Embryonic facial prominence (tissue), 1 donor: ENCODE measurements around the gene C18orf32.
"Not testable (repeated sequence)": the region's sequence is repeated elsewhere in the genome, so short reads cannot be mapped to it uniquely, and the experiment has no call there.

Experiments
- DNase-seq: peaks from one replicate; pipeline ENCODE4 v3.0.0-alpha.2; 2016; ENCODE audit errors: extremely low spot score

C18orf32 gene

DNA sequence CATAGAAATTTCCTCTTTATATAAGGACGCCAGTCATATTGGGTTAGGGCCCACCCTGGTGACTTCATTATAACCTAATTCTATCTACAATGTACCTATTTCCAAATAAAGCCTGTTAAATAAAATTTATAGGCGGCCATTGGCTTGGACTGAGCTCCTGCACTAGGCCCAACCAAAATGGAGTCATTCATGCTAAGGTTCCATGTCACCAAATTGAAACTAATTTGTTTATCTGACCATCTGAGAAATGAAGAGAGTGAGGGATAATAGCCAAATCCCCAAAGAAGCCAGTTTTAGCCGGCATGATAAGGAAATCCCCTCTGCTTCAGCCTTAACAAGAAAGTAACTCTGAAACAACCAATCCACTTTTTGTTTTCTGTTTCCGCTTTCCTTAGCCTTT, 19.4 kb downstream of the C18orf32 start:
- DNase-seq = no peak

DNA sequence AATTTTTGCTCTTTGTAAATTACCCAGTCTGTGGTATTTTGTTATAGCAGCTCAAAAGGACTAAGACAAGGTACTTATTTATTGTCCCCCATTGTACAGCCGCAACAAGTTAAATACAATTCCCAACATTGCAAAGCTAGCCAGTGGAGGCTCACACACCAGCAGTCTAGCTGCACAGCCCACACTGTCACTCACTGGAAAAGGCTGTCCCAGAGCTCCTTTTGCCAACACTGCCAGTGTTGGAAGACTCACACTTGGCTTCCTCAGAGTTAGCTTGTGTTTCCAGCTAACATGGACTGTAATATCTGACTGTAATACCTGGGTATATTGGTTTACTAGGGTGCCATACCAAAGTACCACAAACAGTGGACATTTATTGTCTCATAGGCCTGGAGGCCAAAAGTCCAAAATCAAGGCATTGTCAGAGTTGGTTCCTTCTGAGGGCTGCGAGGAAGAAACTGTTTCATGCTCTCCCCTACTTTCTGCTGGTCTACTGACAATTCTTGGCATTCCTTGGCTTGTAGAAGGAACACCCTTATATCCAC, 19.9 kb downstream of the C18orf32 start:
- DNase-seq = no peak

DNA sequence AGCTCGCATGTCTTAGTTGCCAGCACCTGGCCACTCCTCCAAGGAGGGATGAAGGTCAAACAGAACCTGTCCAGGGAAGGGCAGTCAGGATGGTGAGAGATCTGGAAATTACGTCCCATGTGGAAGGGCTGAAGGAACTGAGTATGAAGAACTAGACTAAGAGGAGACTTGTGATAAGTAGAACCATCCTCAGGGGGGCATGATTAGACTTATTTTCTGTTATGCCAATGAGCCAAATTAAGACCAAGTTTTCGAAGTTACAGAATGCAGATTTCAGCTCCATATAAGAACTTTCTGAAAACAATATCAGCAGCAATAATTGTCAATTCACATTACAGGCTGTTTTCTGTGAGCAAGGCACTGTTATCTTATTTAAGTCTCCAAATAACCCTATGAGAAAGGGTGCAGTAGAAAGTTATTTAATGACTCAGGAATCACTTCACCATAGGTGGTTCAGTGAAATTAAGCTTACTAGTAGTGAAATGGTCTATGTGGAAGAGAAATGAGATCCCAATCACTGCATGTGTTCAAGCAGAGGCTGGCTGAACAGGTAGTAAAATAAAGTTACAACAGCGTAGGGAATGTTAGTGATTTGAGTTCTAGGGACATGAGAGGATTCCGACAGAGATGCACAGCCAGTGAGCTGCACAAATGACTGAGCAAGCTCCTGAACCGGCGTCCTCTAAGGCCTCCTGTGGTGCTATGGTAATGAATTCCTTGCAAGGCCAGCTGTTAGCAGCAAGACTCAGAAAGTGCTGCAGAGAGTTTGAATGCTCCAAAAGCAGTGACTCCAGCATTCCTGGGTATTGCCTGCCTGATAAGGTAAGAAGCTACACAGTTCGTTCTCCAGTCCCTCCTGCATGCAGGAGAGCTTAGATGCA, 22.1 kb downstream of the C18orf32 start:
- DNase-seq = no peak

DNA sequence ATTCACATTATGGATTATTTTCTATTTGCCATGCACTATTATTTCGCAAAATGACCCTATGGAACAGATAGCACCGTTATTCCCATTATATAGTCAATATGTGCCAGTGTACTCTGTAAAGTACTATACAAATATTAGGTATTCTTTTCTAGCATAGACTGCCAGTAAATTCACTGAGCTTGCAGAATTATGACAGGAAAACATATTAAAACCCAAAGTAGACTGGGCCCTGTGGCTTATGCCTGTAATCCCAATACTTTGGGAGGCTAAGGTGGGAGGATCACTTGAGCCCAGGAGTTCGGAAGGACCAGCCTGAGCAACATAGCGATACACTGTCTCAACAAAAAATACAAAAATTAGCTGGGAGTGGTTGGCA, 25.4 kb downstream of the C18orf32 start:
- DNase-seq = no peak

DNA sequence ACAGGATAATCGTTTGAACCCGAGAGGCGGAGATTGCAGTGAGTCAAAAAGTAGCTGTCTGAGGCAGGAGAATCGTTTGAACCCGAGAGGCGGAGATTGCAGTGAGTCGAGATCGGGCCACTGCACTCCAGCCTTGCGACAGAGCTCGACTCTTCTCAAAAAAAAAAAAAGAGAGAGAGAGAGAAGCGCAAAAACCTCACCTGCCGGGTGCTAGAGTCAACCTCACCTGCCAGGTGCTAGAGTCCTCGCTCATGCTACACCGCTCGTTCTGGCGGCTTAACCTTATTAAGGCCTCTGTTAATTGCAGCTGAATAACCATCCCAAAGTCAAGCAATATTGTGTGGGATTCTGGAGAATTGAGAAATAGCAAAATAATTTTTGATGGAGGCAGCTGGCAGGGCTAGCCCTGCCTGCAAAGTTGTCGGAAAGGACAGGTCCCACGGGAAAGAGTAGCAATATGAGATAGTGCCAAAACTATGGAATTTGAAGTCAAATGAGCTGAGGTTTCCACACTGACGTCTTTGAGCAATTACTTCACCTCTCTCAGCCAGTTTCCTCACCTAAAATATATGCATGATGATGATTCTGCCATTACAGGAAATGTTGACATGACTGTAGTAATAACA, 25.9 kb downstream of the C18orf32 start:
- no peak for DNase-seq

DNA sequence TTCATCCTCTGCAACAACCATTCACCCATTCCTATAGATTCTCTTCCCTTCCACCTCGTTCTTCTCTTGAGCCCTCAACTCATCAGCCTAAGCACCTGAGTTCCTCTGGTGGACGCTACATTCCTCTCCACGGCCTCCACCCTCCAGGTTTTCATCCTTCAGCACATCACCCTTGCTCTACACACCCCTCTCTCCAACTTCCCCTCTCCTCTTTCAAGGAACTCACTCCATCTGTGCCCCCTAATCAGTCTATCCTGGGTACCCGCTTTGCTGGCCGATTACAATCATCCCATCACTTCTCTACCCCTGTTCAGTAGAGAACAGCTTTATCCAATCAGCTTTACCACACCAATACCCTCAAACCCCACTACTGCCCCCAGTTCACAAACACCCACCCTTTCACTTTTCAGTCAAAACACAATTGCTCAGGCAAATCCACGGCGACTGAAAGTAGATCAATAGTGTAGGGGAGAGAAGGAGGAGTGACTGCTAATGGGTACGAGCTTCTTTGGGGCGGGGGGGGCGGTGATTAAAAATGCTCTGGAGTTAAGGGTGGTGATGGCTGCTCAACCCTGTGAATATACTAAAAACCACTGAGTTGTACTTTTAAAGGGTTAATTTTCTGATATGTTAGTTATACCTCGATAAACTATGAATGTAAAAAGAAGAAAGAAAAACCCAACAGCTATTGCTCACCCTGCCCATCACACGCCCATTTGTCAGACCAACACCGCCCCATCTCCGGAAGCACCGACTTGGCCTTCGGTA, 27.4 kb downstream of the C18orf32 start:
- DNase-seq = no peak

DNA sequence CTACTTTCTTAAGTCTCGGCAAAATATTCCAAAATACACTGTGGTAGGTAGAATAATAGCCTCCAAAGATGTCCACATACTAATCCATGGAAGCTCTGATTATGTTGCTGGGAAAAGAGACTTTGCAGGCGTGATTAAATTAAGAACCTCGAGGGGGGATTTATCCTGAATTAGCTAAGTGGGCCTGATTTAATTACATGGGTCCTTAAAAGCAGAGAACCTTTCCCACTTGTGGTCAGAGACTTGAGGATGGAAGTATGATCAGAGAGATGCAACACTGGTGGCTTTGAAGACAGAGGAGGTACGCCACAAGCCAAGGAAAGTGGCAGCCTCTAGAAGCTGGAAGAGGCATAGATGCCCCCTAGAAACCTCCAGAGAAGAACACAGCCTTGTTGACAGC, 29.4 kb downstream of the C18orf32 start:
- no peak for DNase-seq

DNA sequence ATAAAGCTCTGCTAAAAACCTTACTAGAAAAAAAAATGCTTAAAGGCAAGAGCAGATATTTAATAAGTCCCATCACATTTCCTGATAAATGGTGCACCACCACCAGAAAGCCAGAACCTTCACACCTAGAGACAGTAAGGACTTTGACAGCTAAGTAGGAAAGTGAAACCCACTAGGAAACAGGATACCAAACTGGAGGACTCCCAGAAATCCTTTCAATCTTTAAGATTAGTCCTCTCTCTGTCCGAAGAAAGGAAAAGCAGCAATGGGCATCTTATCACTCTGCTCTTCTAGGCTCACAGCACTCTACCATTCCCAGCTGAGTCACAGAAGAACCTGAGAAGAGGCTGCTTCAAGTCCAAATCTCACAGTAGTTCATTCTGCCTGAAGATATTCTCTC, 30.2 kb downstream of the C18orf32 start:
- no peak for DNase-seq

DNA sequence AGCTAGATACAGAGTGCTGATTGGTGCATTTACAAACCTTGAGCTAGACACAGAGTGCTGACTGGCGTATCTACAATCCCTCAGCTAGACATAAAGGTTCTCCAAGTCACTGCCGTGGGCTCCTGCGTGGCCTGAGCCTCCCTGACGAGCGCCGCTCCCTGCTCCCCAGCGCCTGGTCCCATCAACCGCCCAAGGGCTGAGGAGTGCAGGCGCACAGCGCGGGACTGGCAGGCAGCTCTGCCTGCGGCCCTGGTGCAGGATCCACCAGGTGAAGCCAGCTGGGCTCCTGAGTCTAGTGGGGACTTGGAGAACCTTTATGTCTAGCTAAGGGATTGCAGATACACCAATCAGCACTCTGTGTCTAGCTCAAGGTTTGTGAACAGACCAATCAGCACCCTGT, 34.5 kb downstream of the C18orf32 start:
- DNase-seq = not testable (repeated sequence)

DNA sequence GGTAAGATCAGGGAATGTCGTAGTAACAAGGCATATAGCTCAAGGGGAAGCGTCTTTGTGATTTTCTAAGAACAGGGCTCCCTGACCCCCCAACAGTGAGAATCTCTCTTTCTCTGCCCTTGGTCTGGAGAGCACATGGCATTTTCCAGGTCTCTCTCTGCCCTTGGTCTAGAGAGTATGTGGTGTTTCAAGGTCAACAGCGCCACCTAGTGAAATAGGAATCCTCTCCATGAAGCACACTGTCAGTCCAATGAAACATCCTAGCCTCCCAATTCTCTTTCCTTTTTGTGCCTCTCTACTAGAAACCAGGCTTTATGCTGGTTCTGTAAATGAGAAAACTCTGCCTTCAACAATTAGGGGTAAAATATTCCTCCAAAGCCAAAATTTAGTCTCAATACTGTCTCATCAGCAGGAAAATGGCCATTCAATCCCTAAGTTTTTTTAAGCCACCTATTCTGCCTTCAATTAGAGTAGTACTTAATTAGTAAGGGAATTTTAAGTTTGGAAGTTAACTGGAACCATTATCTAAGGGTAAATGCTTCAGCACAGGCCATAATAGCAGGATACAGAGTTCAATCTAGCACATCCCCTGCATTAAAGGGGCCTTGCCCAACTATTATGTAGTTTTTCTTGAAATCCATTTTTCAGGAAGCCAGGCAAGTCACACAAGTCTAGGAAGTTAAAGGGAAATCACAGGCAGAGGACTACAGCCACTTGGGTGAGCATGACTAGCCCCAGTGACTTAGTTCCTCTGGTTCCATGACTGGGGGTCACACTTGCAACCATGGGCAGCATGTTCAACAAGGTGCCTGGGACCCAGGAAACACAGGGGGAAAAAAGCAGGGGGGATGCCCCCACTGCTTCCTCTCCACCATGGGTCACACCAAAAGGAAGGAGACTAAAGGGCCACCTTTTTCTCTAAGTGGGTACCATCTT, 39.0 kb downstream of the C18orf32 start:
- no peak for DNase-seq

DNA sequence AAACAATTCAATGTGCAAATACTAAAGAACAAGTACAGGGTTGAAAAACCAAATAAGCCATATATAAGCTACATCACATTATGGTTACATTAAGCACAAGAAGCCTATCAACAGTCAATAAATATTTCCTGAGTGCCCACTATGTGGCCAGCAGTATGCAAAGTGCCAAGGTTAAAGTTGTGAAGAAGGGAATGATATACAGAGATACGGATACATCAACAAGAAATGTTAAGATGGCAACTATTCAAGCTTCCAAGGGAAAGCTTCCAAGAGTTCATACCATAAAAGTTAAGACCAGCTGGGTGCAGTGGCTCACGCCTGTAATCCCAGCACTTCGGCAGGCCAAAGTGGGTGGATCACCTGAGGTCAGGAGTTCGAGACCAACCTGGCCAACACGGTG, 40.6 kb downstream of the C18orf32 start:
- no peak for DNase-seq

DNA sequence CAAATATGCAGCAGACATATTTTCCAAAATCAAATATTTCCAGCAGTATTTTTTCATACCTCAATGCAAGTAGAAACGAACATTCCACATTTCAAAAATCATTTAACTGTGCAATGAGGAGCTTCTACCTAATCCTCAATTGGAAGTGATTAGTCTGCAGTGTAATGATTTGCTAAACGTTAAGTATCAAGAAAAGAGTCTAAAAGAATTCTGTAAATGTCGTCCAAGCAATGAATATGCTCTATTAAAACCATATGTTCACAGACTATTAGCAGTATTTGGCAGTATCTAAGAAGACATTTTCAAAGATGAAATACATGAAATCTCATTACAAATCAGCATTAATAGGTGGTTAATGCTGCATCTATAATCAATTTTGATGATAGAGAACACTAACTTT, 42.5 kb downstream of the C18orf32 start:
- no peak for DNase-seq

DNA sequence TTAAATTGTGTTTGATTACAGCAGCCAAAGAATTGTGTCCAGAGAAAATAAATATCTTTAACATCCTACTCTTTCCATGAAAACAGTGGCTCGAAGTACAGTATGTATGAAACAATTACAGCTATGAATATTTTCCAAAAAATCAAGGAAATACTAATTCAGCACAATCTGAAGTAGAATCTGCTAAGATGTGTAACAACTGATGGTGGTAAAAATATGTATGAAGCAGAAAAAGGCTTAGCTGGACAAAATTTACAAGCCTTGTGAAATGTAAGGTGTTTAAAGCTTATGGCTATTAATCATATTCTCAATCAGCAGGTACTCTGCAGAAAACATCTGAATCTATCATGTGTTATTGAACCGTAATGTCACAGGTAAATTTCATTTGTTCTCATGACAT, 43.2 kb downstream of the C18orf32 start:
- DNase-seq = no peak

DNA sequence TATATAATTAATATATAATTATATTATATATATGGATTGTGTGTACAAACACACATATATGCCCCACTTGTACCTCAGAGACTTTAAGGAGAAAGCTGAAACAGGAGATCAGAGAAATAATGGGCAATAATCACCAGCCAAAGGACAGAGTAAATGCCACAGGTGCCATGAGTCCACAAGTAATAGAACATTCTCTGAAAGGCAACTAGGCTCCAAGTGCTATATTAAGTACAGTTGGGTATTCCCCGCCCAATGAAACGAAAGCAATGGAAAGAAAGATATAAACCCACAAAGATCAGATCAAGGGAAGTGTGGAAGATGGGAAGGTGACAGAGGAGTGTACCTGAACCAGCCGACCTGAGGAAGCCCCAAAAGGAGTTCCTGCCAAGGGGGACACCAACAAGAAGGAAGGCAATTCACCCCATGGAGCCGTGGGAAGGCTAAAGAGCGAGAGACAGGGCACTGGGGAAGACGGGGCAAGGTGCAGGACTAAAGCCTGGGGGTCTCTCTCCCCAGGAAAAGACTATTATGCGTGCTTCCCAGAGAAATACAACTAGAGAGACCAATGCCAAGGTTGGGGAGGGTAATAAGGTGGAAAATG, 45.6 kb downstream of the C18orf32 start:
- no peak for DNase-seq

DNA sequence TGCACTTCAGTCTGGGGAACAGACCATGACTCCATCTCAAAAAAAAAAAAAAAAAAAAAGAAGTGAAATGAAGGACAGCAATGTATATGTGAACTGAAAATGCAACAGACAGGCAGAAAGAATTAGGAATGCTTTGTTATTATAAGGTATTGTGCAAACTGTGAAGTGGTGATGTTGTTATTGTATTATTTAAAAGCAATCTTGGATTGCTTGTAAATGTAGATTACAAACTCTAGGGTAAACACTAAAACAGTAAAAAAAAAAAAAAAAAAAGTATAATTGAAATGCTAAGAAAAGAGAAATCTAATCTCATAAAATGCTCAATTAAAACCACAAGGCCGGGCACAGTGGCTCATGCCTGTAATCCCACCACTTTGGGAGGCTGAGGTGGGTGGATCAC, 51.9 kb downstream of the C18orf32 start:
- no peak for DNase-seq

DNA sequence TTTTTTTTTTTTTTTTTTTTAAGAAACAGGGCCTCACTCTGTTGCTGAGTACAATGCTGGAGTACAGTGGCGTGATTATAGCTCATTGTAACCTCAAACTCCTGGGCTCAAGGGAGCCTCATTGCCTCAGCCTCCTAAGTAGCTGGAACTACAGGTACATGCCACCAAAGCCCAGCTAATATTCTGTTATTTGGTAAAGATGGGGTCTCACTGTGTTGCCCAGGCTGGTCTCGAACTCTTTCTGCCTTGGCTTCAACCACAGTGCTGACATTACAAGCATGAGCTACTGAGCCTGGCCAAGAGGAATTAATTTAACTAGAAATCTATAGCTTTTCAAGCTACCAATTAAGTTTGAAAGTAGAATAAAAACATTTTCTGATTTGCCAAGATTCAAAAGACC, 54.4 kb downstream of the C18orf32 start:
- DNase-seq = no peak

DNA sequence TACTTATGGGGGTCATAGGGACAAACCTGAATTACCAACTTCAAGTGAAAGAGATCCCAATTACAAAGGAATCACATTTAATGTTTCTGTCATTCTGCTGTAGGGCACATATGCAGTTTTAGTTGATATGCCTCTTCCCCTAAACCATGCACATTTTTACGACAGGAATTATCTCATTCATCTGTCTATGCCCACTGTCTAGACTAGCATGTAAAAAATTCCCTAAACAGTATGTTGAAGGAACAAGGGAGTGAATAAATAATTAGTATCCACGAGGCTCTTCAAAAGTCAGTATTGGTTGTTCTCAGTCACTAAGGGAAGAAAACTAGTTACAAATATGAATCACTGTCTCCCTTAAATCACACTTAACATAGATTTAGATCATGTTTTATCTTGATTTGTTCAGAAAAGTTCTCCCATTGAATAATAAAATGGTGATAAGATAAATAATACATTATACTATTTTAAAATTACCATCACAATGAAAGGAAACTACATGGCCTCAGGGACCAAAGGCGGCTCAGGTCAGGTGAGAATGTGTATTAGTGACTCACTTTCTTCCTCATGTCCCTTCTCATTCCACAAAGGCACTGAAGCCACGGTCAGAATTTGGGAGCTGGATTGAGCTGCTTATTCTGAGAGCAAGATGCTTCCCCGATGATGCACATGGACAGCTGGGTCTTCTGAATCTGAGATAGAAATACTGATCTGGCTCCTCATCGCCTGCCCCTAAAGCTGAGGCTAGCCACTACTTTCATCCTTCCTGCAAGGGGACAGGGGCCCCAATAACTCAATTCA, 55.7 kb downstream of the C18orf32 start:
- DNase-seq = no peak
